ENCODE measurements around the gene EFNA4. TPM values are rescaled to one million over a fixed set of nuclear protein-coding genes. Genes with fewer than 3 reads are reported as not detected.

The EFNA4 gene
- total RNA-seq, 1 experiment from 2014 or later = 8.0 TPM

DNA sequence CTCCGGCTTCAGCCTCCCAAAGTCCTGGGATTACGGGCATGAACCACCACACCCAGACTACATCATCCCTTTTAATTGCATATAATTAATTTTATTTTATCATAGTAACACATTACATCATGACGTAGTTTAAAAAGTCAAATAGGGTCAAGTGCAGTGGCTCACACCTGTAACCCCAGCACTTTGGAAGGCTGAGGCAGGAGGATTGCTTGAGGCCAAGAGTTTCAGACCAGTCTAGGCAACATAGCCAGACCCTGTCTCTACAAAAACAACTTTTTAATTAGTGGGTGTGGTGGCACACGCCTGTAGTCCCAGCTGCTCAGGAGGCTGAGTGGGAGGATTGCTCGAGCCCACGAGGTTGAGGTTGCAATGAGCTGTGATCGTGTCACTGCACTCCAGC is 35.8 kb downstream of the EFNA4 start:
- Histone ChIP-seq H3K4me3 (ENCODE audit: low read depth in 2 of 2, low read length in 2 of 2) (no peak overlapping the region), H3K4me1 (ENCODE audit: control insufficient read depth, insufficient read depth, low read length) (peaks cover 4% of the 10 kb centered on the region; the same call in 1 of the 2 replicates), H3K27me3 (ENCODE audit: control insufficient read depth, insufficient read depth, low read length) (peaks cover 2% of the 10 kb centered on the region; the same call in 1 of the 2 replicates), H3K27ac (ENCODE audit: low read length) (no peak overlapping the region), H3K9me3 (ENCODE audit: control insufficient read depth, insufficient read depth, low read depth, low read length) (no peaks in the 10 kb centered on the region), H3K36me3 (ENCODE audit: control insufficient read depth, insufficient read depth, low read length) (no peaks in the 10 kb centered on the region)
- ChIA-PET CTCF (interaction anchor here (0.6 to 1.0 kb wide), 4 partner anchors 22 to 224 kb away, joined by 3 read pairs; partner anchors contain the start of genes ADAM15 and KRTCAP2), POLR2A (interaction anchor here (0.6 kb wide), 2 partner anchors 10 to 37 kb away, joined by 3 to 5 read pairs; no protein-coding TSS in a partner anchor)
- no peak for ATAC-seq
- intact Hi-C loops (cut with micrococcal nuclease; ENCODE audit: unreplicated experiment) (no loop called here), in situ Hi-C loops (cut with HindIII; ENCODE audit: low pct_unique_long_range_greater_than_20kb, low sequenced_read_pairs) (no loop called here)
- no peak for TF ChIP-seq TCF7L2 (IDR thresholded peaks at IDR 0.05; ENCODE audit: low read depth, low read length)
- TF ChIP-seq, protein P1, sequence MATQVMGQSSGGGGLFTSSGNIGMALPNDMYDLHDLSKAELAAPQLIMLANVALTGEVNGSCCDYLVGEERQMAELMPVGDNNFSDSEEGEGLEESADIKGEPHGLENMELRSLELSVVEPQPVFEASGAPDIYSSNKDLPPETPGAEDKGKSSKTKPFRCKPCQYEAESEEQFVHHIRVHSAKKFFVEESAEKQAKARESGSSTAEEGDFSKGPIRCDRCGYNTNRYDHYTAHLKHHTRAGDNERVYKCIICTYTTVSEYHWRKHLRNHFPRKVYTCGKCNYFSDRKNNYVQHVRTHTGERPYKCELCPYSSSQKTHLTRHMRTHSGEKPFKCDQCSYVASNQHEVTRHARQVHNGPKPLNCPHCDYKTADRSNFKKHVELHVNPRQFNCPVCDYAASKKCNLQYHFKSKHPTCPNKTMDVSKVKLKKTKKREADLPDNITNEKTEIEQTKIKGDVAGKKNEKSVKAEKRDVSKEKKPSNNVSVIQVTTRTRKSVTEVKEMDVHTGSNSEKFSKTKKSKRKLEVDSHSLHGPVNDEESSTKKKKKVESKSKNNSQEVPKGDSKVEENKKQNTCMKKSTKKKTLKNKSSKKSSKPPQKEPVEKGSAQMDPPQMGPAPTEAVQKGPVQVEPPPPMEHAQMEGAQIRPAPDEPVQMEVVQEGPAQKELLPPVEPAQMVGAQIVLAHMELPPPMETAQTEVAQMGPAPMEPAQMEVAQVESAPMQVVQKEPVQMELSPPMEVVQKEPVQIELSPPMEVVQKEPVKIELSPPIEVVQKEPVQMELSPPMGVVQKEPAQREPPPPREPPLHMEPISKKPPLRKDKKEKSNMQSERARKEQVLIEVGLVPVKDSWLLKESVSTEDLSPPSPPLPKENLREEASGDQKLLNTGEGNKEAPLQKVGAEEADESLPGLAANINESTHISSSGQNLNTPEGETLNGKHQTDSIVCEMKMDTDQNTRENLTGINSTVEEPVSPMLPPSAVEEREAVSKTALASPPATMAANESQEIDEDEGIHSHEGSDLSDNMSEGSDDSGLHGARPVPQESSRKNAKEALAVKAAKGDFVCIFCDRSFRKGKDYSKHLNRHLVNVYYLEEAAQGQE (IDR thresholded peaks at IDR 0.05; ENCODE audit: insufficient read depth in 1 of 2, low read depth in 2 of 2, low read length in 1 of 2) = no peak
- TF ChIP-seq POLR2AphosphoS5 (IDR thresholded peaks at IDR 0.05; ENCODE audit: low read depth, low read length) = no peak
- TF ChIP-seq, protein P2, sequence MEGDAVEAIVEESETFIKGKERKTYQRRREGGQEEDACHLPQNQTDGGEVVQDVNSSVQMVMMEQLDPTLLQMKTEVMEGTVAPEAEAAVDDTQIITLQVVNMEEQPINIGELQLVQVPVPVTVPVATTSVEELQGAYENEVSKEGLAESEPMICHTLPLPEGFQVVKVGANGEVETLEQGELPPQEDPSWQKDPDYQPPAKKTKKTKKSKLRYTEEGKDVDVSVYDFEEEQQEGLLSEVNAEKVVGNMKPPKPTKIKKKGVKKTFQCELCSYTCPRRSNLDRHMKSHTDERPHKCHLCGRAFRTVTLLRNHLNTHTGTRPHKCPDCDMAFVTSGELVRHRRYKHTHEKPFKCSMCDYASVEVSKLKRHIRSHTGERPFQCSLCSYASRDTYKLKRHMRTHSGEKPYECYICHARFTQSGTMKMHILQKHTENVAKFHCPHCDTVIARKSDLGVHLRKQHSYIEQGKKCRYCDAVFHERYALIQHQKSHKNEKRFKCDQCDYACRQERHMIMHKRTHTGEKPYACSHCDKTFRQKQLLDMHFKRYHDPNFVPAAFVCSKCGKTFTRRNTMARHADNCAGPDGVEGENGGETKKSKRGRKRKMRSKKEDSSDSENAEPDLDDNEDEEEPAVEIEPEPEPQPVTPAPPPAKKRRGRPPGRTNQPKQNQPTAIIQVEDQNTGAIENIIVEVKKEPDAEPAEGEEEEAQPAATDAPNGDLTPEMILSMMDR (IDR thresholded peaks at IDR 0.05) = no peak
- TF ChIP-seq SIN3A (IDR thresholded peaks at IDR 0.05; ENCODE audit: borderline replicate concordance, insufficient read depth, low read depth, low read length) = no peak
- no TSS peak for BruUV-seq (replicated peaks)
- DNase-seq (ENCODE audit: low read depth, low spot score) = no peak

DNA sequence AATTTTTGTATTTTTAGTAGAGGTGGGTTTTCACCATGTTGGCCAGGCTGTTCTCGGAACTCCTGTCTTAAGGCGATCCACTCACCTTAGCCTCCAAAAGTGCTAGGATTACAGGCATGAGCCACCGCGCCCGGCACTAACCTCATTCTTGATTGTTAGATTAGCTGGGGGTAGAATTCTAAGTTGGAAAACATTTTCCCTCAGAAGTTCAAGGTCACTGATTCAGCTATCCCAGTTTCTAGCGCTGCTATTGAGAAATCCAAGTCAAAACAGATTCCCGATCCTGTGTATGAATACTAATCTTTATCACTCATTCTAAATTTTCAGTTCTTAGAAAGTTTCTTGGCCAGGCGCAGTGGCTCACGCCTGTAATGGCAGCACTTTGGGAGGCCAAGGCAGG is 39.8 kb downstream of the EFNA4 start:
- Histone ChIP-seq H3K9me3 (ENCODE audit: control insufficient read depth, insufficient read depth, low read depth, low read length) (no peaks in the 10 kb centered on the region), H3K4me3 (ENCODE audit: low read depth in 2 of 2, low read length in 2 of 2) (no peak overlapping the region), H3K4me1 (ENCODE audit: control insufficient read depth, insufficient read depth, low read length) (no peaks in the 10 kb centered on the region), H3K27ac (ENCODE audit: low read length) (no peak overlapping the region), H3K27me3 (ENCODE audit: control insufficient read depth, insufficient read depth, low read length) (no peaks in the 10 kb centered on the region), H3K36me3 (ENCODE audit: control insufficient read depth, insufficient read depth, low read length) (no peaks in the 10 kb centered on the region)
- CTCF ChIA-PET = no interaction called here
- in situ Hi-C loops (cut with HindIII; ENCODE audit: low pct_unique_long_range_greater_than_20kb, low sequenced_read_pairs) (no loop called here), intact Hi-C loops (cut with micrococcal nuclease; ENCODE audit: unreplicated experiment) (no loop called here)
- DNase-seq (ENCODE audit: low read depth, low spot score) = no peak
- TF ChIP-seq, protein P1 (IDR thresholded peaks at IDR 0.05; ENCODE audit: insufficient read depth in 1 of 2, low read depth in 2 of 2, low read length in 1 of 2) = no peak
- TF ChIP-seq POLR2AphosphoS5 (IDR thresholded peaks at IDR 0.05; ENCODE audit: low read depth, low read length) = no peak
- TF ChIP-seq TCF7L2 (IDR thresholded peaks at IDR 0.05; ENCODE audit: low read depth, low read length) = no peak
- TF ChIP-seq, protein P2 (IDR thresholded peaks at IDR 0.05) = no peak
- no peak for TF ChIP-seq SIN3A (IDR thresholded peaks at IDR 0.05; ENCODE audit: borderline replicate concordance, insufficient read depth, low read depth, low read length)
- POLR2A ChIA-PET = no interaction called here
- no TSS peak for BruUV-seq (replicated peaks)
- ATAC-seq = no peak
